LoVo (cell line): Measurements from ENCODE around the gene TUBD1.

Experiments
- DNase-seq: peaks from one replicate; pipeline ENCODE4 v3.0.0-alpha.2; 2016; ENCODE audit warnings: low spot score

The TUBD1 gene

DNA sequence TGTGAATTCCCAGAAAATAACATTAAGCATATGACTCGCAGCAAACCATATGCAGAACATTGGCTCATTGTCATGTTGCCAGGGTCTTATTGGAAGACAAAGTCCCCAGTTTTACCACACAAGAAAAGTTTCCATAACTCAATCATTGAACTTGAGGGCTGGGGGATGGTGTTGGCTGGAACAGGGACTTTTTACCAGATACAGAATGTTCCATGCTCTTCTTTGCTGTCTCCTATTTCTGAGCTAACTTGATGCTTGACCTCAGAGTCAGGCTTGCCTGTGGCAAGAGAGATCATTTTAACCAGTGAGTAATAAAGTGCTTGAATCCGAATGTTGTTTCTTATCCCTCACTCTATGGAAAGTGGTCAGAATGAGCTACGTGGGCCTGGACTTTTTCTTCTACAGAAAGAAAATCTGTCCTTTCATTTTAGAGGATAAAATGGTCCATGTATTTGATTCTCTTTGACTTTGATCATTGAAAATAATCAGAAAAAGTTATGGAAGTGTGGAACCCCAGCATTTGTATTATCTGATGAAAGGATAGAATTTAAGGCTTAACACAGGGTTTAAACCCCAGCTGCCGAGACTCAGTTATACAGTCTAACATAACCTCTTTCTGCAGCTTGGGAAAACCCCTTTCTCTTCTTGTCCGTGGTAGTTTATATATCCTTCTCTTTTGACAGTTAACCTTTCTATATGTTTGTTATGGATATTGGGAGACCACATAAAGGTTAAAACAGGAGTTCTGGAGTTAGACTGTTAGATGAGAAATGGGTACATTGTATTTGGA, 67.0 kb downstream of the TUBD1 start:
- DNase-seq = no peak

DNA sequence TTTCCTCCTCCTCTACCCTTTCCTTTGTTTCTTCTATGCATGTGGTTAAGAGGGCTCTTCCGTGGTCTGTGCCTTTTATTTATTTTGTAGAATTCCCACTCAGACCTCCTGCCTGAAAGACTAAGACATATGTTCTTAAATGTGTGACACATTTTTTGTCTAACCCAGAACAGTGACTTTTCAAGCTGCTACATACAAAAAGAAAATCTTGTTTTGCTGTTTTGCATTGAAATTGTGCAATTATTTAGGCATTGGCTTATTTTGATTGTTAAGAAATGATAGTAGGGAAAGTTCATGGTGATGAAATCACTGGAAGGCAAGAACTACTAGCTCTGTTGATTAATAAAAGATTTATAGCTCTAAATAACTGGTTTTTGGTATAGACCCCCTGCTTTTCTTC, 76.8 kb downstream of the TUBD1 start:
- DNase-seq = no peak

- no peak for DNase-seq
These were observed 78.1 kb downstream of the TUBD1 start for GRCh38 chr17:59814685-59815084.

DNA sequence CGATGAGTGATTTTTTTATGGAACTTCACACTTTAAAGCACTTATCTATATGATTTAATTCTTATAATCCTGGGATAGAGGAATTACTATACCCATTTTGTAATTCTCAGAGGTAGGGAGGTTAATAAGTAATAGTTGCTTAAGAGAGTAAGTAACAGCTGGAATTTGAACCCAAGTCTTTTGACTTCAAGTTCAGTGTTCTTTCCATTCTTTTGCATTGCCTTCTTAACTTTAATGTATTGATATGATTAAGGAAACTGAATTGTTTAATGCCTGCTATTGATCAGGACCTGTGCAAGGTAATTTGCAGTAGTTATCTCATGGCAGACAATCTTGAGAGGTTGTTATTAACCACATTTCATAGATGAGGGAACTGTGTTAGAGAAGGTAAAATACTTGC, 78.5 kb downstream of the TUBD1 start:
- no peak for DNase-seq

DNA sequence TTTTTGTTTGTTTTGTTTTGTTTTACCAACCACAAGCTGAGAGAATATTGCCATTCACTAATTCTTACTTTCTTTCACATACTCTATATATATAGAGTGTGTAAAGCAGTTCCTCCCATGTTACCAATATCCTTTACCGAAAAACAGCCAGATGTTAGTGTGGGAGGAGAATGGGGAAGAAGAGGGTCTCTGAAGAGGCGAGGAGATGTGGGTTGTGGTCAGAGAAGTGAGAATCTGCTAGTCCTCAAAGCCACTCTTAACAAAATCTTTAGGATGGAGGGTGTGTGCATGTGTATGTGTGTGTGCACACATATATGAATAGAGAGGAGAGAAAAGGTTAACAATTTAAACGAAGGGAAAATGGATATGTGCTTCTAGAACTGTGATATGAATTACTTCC, 80.6 kb downstream of the TUBD1 start:
- DNase-seq = no peak

GRCh38 chr17:59811209-59811608, 81.5 kb downstream of the TUBD1 start:
- no peak for DNase-seq

DNA sequence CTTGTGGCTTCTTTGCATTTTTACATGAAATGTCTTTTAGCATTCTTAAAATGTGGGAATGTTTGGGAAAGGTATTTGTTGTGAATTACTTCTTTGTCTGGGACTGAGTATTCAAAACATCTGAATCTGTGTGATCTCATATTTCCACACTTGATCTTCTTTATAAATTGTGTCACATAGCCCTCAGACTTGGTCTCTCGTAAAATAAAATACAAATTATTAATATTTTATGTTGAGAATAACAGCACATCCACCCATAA, 81.9 kb downstream of the TUBD1 start:
- DNase-seq = no peak
